NCI-H2107 treated with DMSO at 0.1 percent for 48 hours (cell line): ENCODE results near the gene PRTFDC1.
"Not testable (repeated sequence)": the region's sequence is repeated elsewhere in the genome, so short reads cannot be mapped to it uniquely, and the experiment has no call there.

Experiments
- DNase-seq: peaks from one replicate; lab custom pipeline; 2025; ENCODE audit not compliant: unreplicated experiment; lab: John Stamatoyannopoulos, UW

Gene PRTFDC1

DNA sequence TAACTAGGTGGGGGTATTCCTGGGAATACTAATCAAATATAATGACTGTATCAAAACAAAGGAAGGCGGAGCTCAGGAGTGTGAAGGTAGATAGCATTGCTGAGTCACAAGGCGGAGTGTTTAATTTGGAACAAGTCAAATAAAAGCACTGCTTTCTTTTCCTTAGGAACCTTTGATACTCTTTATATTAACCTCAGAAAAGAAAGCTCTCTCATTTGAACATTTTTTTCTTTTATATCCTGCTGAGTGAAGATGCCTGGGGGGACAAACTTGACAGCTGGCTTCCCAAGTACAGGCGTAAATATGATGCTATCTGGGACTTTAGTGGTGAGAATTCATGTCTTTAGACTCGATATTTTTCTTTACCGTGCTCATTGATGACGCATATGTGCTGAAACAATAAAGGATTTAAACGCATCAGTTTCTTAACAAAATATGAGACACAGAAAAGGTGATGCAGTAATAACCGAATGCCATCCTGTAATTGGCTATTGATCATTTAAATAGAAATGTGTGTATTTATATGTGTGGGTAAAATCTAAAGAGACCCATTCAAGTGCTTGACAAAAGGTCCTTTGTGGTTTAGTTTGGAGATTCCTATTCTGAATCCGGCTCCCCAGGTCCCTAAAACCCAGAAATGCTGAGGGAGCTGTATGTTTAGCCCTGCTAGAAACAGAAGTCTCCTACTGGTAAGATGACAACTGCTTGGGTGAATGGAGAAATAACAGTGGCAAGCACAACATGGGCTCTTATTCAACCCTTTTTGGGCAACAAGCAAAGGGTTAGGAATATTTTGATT, 102.7 kb downstream of the PRTFDC1 start:
- DNase-seq = no peak

DNA sequence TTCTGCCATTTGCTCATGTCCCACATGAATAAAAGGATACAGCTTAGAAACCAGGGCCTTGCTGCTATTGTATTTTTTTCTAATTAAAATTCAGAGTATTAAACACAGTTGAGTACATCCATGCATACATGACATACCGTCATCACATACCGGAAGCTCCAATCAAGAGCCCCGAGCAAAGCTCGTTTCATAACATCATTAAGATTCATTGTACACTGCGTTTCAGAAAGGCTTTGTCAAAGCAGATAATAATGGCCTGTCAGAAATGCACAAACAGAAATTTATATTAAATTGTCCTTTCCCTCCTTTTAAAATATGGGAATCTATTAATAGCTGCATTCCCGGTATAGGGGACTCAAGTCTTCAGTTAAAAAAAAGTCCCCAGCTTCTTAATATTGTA, 103.4 kb downstream of the PRTFDC1 start:
- no peak for DNase-seq

DNA sequence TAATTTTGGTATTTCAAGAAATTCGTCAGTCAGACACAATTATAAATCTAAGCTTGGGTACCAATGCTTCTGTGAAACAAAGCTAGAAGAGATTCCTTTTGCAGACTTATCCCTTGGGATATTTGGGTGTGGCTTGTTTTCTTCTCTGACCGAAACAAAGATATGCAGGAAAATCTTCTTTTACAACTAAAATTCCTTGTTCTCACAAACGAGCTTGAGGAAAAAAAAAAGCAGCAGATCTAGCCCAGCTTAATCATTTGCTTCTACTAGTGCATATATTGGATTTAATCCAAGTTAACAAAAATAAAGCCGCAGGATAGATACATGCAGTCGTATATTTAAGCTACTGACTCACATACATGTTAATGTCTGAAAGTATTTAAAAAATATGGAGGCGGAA, 104.2 kb downstream of the PRTFDC1 start:
- DNase-seq = no peak

DNA sequence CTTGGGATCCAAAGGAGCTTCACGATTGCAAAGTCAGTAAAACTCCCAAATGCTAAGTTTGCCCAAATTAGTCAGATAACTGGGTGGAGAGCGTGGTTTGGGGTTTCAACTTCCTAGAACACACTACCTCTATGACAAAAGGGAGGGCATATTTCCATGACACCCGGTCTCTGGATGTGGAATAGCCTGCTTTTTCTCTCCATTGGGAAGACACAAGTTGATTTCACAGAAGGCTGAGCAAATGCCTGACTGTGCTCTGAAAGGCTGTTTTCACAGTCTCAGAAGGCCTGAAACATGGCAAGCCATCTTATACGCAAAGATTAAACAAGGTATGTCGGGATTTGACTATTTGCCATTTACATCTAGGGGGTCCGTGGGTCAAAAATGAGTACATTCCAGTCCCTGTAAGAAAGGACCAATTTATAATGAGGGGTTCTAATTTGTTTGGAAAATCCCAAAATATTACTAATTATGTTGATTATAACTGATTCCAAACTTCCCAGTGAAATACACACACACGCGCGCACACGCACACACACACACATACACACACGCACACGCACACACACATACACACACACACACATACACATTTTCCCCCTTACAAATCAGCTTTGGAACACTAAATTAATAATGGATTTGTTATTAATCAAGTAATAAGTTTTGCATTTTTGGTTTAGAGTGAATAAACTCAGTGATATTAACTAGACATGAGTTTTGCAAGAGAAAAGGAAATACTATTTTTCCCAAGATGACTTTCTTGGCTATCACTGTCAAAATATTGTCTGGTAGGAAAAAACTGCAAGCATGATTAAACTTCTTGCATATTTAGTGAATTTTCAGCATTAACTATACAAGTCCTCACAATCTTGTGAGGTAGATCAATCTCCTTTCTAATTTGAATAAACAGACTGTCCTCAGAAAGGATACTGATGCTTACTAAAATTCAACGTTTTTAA, 105.0 kb downstream of the PRTFDC1 start:
- DNase-seq = no peak

DNA sequence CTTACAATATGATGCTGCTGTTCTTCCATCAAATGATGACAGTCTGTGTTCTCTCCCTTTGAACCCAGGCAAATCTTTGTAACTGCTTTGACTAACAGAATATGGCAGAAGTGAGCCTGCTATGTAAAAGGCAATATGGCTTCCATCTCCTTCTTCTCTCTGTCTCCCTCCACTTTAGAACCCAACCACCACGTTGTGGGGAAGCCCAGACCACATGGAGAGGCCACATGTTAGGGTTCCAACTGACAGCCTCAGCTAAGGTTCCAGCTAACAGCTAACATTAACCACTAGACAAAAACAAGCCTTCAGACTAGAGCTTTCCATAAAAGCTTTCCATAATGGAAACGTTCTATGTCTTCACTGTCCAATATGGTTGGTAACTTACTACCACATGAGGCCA, 107.7 kb downstream of the PRTFDC1 start:
- no peak for DNase-seq

DNA sequence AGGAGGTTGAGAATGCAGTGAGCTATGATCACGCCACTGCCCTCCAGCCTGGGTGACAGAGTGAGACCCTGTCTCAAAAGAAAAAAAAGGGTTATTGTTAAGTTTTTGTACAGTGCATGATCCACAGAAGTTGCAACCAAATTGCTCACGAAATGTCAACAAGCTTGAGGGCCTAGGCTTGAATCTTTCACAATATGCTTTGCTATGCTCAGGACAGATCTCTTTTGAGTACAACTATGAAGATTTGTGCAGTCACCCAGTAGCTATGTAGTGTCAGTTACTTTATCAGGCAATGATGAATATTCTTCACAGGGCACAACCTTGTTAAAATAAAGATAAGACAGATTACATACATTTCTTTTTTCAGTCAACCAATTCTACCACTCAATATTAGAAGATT, 109.2 kb downstream of the PRTFDC1 start:
- DNase-seq = no peak

DNA sequence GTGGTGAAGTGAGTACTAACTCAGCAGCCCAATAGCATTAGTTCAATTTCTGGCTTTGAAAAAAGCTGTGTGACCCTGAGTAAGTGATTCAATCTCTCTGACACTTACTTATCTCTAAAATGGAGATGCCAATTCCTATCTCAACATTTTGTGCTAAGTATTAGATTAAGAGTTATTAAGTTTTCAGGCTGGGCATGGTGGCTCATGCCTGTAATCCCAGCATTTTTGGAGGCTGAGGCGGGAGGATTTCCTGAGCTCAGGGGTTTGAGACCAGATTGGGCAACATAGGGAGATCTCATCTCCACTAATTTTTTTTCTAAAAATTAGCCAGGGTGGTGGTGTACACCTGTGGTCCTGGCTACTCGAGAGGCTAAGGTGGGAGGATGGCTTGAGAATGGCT, 109.5 kb downstream of the PRTFDC1 start:
- DNase-seq = no peak

DNA sequence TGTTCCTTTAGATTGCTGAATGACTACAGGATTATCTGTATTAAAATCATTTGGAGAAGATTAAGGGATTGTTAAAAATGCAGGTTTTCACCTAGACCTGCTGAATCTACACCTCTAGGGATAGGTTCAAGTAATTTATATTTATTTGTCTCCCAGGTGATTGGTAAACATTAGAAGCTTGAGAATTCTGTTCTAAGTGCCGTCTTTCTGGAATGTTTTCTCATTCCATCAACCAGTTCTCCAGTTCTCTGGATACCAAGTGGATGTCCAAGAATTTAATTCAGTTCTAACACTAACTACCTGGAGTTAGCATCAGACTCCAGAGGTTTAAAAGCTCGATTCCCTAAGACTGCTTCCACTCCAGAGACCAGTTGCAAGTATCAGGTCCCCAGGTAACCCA, 110.9 kb downstream of the PRTFDC1 start:
- no peak for DNase-seq

DNA sequence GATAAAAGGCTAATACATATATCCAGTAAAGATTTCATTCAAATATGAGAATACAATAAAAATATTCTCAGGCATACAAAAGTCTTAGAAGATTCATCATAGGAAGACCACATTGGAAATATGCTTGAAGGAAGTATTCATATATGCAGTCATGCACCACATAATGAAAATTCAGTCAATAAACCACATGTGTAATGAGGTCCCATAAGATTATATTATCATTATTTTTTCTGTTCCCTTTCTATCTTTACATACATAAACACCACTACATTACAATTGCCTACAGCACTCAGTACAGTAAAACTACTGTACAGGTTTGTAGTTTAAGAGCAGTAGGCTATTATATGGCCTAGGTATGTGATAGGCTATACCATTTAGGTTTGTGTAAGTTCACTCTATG, 111.6 kb downstream of the PRTFDC1 start:
- no peak for DNase-seq

DNA sequence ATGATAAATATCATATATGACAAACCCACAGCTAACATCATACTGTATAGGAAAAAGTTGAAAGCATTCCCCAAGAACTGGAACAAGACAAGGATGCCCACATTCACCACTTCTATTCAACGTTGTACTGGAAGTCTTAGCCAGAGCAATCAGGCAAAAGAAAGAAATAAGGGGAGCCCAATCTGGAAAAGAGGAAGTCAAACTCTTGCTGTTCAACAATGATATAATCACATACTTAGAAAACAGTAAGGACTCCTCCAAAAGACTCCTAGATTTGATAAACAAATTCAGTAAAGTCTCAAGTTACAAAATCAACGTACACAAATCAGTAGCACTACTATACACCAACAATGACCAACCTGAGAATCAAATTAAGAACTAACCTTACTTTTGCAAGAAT, 114.6 kb downstream of the PRTFDC1 start:
- DNase-seq = not testable (repeated sequence)

DNA sequence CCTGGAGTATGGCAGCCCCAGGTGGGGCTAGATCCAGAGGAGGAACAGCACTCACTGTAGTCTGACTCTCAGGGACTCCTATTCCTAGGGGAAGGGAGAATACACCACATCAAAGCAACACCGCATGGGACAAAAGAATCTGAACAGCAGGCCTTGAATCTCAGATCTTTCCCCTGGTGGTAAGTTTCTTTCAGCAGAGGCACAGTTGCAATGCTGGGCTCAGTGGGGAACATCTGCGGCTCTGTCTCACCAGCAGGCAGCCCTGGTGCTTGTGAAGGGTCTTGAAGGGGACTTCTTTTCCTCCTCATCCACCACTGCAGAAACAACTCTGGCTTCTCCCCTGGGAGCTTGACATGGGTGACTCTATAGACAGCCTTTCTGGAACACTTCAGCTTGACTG, 117.5 kb downstream of the PRTFDC1 start:
- peak; percentile 68 for DNase-seq

DNA sequence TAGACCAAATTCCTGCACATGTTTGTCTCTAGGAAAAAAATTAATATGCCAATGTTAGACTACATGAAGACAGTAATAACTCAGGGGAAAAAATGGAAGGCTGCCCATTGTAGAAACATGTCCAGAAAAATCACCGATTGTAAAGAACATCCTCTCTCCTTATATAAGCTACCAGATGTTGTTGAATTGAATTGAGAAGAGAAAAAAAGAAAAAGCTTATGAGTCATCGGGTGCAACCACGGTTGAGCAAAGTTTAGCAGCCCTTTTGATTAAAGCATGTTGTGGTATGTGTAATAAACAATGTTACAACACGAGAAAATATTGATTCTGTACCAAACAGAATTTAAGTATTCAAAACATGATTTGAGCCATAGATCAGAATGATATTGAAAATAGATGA, 126.4 kb downstream of the PRTFDC1 start:
- DNase-seq = no peak

DNA sequence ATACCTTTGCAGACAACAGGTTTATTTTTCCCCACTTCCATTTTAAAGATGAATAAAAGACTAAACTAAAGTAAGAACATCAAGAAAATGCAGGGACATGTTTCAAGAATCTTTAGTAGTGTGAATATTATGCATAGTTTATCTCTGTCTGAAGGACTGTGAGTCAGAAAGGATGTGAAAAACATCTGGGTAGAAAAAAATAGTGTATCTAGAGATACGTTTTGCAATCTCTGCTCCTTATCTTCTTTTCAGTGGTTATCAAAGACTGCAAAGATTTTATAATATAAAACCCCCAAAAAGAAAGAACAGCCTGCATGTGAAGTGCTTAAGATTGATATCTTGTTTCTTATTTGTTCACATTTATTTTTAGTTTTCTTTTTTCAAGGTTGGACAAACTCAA, 126.9 kb downstream of the PRTFDC1 start:
- no peak for DNase-seq

DNA sequence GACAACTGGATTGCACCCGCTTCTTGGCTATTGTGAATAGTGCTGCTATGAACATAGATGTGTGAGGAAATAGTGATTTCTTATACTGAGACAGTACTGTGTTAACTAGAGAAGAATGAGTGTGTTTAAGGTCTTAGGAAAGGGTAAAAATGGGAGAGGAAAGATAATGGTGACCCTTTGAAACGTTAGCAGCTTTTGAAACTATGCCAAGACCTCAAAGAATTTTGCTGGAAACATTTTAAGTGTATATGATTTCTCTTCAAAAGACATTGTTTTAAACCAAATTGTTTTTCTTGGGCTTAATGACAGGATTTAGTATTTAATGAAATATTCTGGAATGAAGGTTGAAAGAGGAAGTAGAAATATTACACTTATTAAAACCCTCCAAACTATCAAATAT, 127.9 kb downstream of the PRTFDC1 start:
- no peak for DNase-seq

DNA sequence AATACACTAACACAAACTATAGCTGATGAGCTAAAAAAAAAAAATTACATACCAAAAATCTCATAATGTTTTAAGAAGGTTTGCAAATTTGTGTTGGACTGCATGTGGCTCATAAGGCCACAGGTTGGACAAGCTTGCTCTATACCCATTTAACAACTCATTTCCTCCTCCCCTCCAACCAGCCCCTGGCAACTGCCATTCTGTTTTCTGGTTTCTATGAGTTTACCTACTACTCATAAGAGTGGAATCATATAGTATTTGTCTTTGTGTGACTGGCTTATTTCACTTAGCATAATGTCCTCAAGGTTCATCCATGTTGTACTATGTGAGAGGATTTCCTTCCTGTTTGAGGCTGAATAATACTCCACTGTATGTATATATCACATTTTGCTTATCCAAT, 128.3 kb downstream of the PRTFDC1 start:
- DNase-seq = no peak

DNA sequence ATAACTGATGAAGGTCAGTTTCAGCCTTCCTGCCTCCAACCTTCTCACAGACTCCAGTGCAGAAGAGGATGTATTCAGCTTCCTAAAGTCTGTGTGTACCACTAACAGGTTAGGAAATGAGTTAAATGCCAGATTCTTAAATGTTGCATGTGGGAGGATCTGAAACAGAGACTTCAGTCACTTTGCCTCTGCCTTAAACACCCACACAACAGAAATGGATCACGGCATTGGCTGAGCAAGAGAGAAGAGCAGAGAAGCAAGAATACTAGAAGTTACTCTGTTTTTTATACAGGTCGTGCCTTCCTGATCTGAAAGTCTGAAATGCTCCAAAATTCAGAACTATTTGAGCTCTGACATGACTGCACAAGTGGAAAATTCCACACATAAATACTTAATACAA, 129.8 kb downstream of the PRTFDC1 start:
- DNase-seq = no peak

DNA sequence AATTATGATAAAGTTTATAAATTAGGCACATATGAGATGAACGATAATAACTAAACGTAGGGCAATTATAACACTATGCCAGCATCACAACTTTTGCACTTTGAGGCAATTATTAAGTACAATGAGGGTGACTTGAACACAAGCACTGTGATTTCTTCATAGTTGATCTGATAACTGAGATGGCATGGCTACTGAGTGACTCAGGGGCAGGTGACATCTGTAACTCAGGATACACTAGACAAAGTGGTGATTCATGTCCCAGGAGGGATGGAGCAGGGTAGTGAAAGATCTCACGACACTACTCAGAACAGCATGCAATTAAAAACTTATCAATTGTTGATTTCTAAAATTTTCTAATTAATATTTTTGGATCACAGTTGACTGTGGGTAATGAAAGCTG, 130.4 kb downstream of the PRTFDC1 start:
- DNase-seq = no peak

DNA sequence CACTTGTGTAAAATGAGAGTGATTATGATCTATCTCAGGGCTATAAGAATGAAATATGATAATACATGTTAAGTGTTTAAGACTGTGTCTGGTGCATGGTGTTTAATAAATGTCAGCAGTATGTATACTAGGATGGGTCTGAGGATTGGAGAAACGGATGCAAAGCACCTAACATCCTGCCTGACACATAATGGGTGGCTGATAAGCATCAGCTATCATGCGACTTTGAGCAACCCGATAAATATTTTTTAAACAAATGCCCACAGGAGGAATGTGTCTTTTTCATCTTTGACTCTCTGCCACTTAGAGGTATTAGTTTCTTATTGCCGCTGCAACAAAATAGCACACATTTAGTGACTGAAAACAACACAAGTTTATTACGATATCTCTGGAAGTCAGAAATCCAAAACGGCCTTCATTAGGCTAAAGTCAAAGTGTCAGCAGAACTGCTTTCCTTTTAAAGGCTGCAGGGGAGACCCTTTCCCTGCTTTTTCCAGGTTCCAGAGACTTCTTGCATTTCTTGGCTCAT, 135.5 kb downstream of the PRTFDC1 start:
- no peak for DNase-seq

DNA sequence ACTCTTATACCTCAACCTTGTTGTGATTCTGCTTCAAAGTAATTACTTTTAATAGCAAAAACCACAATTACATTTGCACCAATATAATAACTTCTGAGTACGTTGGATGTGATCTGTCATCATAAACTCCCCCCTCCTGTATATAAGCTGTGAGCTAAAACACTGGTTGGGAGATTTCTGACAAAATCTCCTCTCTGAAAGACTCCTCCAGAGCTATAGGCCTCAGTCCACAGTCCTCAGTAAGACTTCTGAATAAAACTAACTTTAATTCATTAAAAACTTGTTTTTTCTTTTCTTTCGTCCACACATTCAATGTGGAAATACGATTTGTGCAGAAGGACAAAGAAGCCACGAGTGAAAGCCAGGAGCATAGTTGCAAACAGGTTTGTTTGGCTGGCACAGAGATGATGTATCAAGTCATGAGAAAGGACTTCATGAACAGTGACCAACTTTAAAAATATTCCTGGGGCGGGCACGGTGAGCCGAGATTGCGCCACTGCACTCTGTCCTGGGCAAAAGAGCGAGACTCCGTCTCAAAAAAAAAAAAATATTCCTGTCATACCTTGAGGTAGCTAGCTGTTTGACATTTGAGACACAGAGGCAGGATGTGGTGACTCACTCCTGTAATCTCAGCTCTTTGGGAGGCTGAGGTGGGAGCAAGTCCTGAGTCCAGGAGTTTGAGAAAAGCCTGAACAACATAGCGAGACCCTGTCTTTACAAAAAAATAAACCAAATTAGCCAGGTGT, 137.7 kb downstream of the PRTFDC1 start:
- DNase-seq = no peak

DNA sequence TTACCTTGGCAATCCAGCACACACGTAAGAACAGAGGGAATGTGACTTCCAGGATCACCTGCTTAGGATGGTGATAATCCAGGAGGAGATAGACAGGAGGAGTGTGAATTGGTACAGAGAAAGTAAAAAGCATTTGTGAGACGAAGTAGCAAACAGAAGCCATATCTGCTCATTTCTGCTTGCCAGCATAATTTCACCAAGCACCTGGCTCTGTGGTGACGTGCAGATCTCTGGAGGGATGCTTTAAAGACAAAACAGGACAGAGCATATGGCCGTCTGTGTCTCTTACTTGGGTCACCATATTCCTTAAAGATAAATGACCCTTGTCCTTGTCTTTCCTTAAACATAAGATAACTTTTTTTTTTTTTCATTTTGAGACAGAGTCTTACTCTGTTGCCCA, 138.6 kb downstream of the PRTFDC1 start:
- DNase-seq = no peak

DNA sequence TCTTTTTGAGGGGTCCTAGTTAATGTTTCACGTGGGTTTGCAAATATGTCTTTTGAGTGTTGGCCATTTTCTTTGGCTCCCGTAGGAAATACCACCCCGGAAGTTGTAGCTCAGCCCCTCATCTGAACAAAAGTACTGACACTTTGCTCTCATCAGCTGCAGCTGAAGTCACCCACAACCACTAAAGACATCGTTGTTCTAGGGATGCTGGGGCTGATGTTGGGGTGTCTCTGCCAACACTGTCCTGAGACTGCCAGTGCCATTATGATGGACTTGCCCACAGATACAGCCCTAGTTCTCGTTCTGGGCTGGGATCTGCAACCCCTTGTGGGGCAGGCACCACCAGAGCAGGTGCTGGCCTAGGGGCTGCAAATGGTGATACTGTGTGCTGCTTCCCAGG, 146.1 kb downstream of the PRTFDC1 start:
- DNase-seq = no peak
